WTC11 (cell line): ENCODE data around the gene GNAI3. TPM values are rescaled to one million over a fixed set of nuclear protein-coding genes. Genes with fewer than 3 reads are reported as not detected.

Experiments used
- ATAC-seq: fragments of 200-7000 bp; cut with Tn5 transposase; 2 replicates; pipeline ENCODE4 v1.10.0; 2021; ENCODE audit warnings: mild to moderate bottlenecking, moderate library complexity
- CTCF ChIA-PET: fragments of 300-600 bp; sonication (Branson Sonifier 250); formaldehyde crosslinking; loops from one replicate; lab custom pipeline; 2021; ENCODE audit warnings: antibody characterized with exemption; lab: Charles Lee
- POLR2A ChIA-PET: fragments of 350-600 bp; sonication (Branson Sonifier 250); formaldehyde crosslinking; loops from one replicate; lab custom pipeline; 2021; ENCODE audit warnings: antibody characterized with exemption; lab: Charles Lee
- DNase-seq: peaks from one replicate; pipeline ENCODE4 v3.0.0; 2021; ENCODE audit warnings: low spot score
- H3K27ac Mint-ChIP-seq: 2 replicates; pipeline ENCODE4 v1.8.0; 2021; ENCODE audit warnings: mixed read lengths
- H3K27me3 Mint-ChIP-seq: 2 replicates; pipeline ENCODE4 v1.8.0; 2021; ENCODE audit warnings: low read depth, mild to moderate bottlenecking, moderate library complexity, mixed read lengths
- H3K36me3 Mint-ChIP-seq: 2 replicates; pipeline ENCODE4 v1.8.0; 2021; ENCODE audit warnings: mixed read lengths
- H3K4me1 Mint-ChIP-seq: 2 replicates; pipeline ENCODE4 v1.8.0; 2022; ENCODE audit warnings: mixed read lengths
- H3K4me3 Mint-ChIP-seq: 2 replicates; pipeline ENCODE4 v1.8.0; 2021; ENCODE audit warnings: mild to moderate bottlenecking, moderate library complexity, mixed read lengths
- H3K9me3 Mint-ChIP-seq: 2 replicates; pipeline ENCODE4 v1.8.0; 2021; ENCODE audit warnings: mixed read lengths
- ATF2 ChIP-seq: sonication (generic); formaldehyde crosslinking; IDR thresholded peaks from 2 replicates; pipeline ENCODE4 v1.8.1; 2022; ENCODE audit warnings: low read depth, missing genetic modification reagents, borderline replicate concordance
- CREB1 ChIP-seq: sonication (generic); formaldehyde crosslinking; IDR thresholded peaks from 2 replicates; pipeline ENCODE4 v1.8.0; 2023; ENCODE audit warnings: mild to moderate bottlenecking, missing genetic modification reagents
- ETV6 ChIP-seq: sonication (generic); formaldehyde crosslinking; IDR thresholded peaks from 2 replicates; pipeline ENCODE4 v1.8.1; 2022; ENCODE audit warnings: mild to moderate bottlenecking, missing genetic modification reagents
- FOXK1 ChIP-seq: sonication (generic); formaldehyde crosslinking; IDR thresholded peaks from 2 replicates; pipeline ENCODE4 v1.8.0; 2022; ENCODE audit warnings: mild to moderate bottlenecking, moderate library complexity, missing genetic modification reagents
- GRHL2 ChIP-seq: fragments of 250-450 bp; sonication (Bioruptor Pico); IDR thresholded peaks from 2 replicates; pipeline ENCODE4 v1.8.0; 2022; ENCODE audit warnings: mild to moderate bottlenecking, moderate library complexity; ENCODE audit not compliant: insufficient replicate concordance, severe bottlenecking
- HMGXB4 ChIP-seq: sonication (generic); formaldehyde crosslinking; IDR thresholded peaks from 2 replicates; pipeline ENCODE4 v1.8.1; 2023; ENCODE audit warnings: mild to moderate bottlenecking, moderate library complexity, missing genetic modification reagents
- IRF2 ChIP-seq: sonication (generic); formaldehyde crosslinking; IDR thresholded peaks from 2 replicates; pipeline ENCODE4 v1.8.0; 2022; ENCODE audit warnings: low read depth, missing genetic modification reagents, borderline replicate concordance
- JAZF1 ChIP-seq: fragments of 250-450 bp; sonication (Bioruptor Pico); IDR thresholded peaks from 2 replicates; pipeline ENCODE4 v1.9.0; 2021; ENCODE audit warnings: moderate library complexity, mild to moderate bottlenecking, inconsistent platforms
- JUN ChIP-seq: sonication (generic); formaldehyde crosslinking; IDR thresholded peaks from 2 replicates; pipeline ENCODE4 v1.8.0; 2023; ENCODE audit warnings: mild to moderate bottlenecking, missing genetic modification reagents
- MLX ChIP-seq: sonication (generic); formaldehyde crosslinking; IDR thresholded peaks from 2 replicates; pipeline ENCODE4 v1.8.1; 2023; ENCODE audit warnings: mild to moderate bottlenecking, missing genetic modification reagents, moderate library complexity
- MXD4 ChIP-seq: fragments of 250-450 bp; sonication (Bioruptor Pico); IDR thresholded peaks from 2 replicates; pipeline ENCODE4 v1.8.0; 2021; ENCODE audit warnings: mild to moderate bottlenecking, moderate library complexity, borderline replicate concordance
- RORB ChIP-seq: fragments of 250-450 bp; sonication (Bioruptor Pico); IDR thresholded peaks from 2 replicates; pipeline ENCODE4 v1.9.0; 2021; ENCODE audit warnings: mild to moderate bottlenecking
- TCF7 ChIP-seq: sonication (generic); formaldehyde crosslinking; IDR thresholded peaks from 2 replicates; pipeline ENCODE4 v1.8.0; 2022; ENCODE audit warnings: mild to moderate bottlenecking, low read depth, missing genetic modification reagents, moderate library complexity
- TEAD1 ChIP-seq: sonication (generic); formaldehyde crosslinking; IDR thresholded peaks from 2 replicates; pipeline ENCODE4 v1.8.0; 2022; ENCODE audit warnings: mild to moderate bottlenecking, missing genetic modification reagents
- USF2 ChIP-seq: sonication (generic); formaldehyde crosslinking; IDR thresholded peaks from 2 replicates; pipeline ENCODE4 v1.8.1; 2023; ENCODE audit warnings: mild to moderate bottlenecking, missing genetic modification reagents, moderate library complexity
- ZNF219 ChIP-seq: sonication (generic); formaldehyde crosslinking; IDR thresholded peaks from 2 replicates; pipeline ENCODE4 v1.8.0; 2023; ENCODE audit warnings: missing genetic modification reagents, mild to moderate bottlenecking, borderline replicate concordance
- ZNF232 ChIP-seq: sonication (generic); formaldehyde crosslinking; IDR thresholded peaks from 2 replicates; pipeline ENCODE4 v1.8.0; 2022; ENCODE audit warnings: mild to moderate bottlenecking, missing genetic modification reagents
- ZNF423 ChIP-seq: fragments of 250-450 bp; sonication (Bioruptor Pico); IDR thresholded peaks from 2 replicates; pipeline ENCODE4 v2.1.2; 2022; ENCODE audit warnings: mild to moderate bottlenecking, moderate library complexity
- ZNF532 ChIP-seq: fragments of 250-450 bp; sonication (Bioruptor Pico); IDR thresholded peaks from 2 replicates; pipeline ENCODE4 v1.9.0; 2021; ENCODE audit warnings: mild to moderate bottlenecking, borderline replicate concordance
- ZNF671 ChIP-seq: fragments of 250-450 bp; sonication (Bioruptor Pico); IDR thresholded peaks from 2 replicates; pipeline ENCODE4 v1.8.0; 2021; ENCODE audit warnings: mild to moderate bottlenecking
- total RNA-seq: library from RNA; stranded (reverse); gene quantifications from 3 replicates; pipeline ENCODE4 v1.2.3, GENCODE V29; 2021

Gene GNAI3
- total RNA-seq, 1 experiment from 2014 or later, result 7.2 TPM

GRCh38 chr1:109538827-109539555 is 9.4 kb upstream of the GNAI3 start:
- no peaks in the 10 kb centered on the region for H3K9me3 Mint-ChIP-seq
- H3K27me3 Mint-ChIP-seq, result no peaks in the 10 kb centered on the region; the same call in none of the 2 replicates
- TF ChIP-seq USF2 (CRISPR knock-in tag) (no peak), JAZF1 (CRISPR knock-in tag) (no peak), FOXK1 (CRISPR knock-in tag) (no peak), MLX (CRISPR knock-in tag) (no peak), IRF2 (CRISPR knock-in tag) (no peak), TCF7 (no peak), GRHL2 (no peak)
- no peak for DNase-seq
- ATAC-seq, result no peak
- POLR2A ChIA-PET, result interaction anchor here (2.1 kb wide), 1 partner anchor 10 kb away, joined by 5 read pairs; the partner anchor contains the start of gene GNAI3
- CTCF ChIA-PET, result interaction anchor here (1.2 to 16.4 kb wide), 6 partner anchors 9 to 101 kb away, joined by 3 to 740 read pairs (median 5); partner anchors contain the start of genes CYB561D1 and GNAI3
- no peak overlapping the region for H3K4me3 Mint-ChIP-seq
- no peaks in the 10 kb centered on the region for H3K36me3 Mint-ChIP-seq
- peaks cover 8% of the 10 kb centered on the region for H3K4me1 Mint-ChIP-seq
- H3K27ac Mint-ChIP-seq, result no peak overlapping the region

- peak; percentile 83 for ATAC-seq
- Mint-ChIP-seq H3K27ac (no peak within 1 kb of the TSS), H3K27me3 (no peaks in the 10 kb centered on the region; the same call in none of the 2 replicates), H3K4me3 (no peak within 1 kb of the TSS), H3K9me3 (no peaks in the 10 kb centered on the region), H3K4me1 (peaks cover 8% of the 10 kb centered on the region), H3K36me3 (no peaks in the 10 kb centered on the region)
- DNase-seq, result no peak
- CTCF ChIA-PET, result interaction anchor here (1.2 to 16.4 kb wide), 4 partner anchors 9 to 100 kb away, joined by 4 to 740 read pairs (median 53); partner anchors contain the start of genes CYB561D1 and GNAI3
- TF ChIP-seq ATF2 (CRISPR knock-in tag) (no peak), ZNF671 (no peak), USF2 (CRISPR knock-in tag) (no peak), ZNF219 (CRISPR knock-in tag) (no peak), RORB (CRISPR knock-in tag) (no peak), ZNF423 (CRISPR knock-in tag) (no peak), HMGXB4 (CRISPR knock-in tag) (no peak), ETV6 (CRISPR knock-in tag) (no peak), MLX (CRISPR knock-in tag) (no peak), ZNF532 (no peak), TEAD1 (CRISPR knock-in tag) (no peak), ZNF232 (no peak), CREB1 (CRISPR knock-in tag) (no peak), MXD4 (CRISPR knock-in tag) (no peak), JUN (CRISPR knock-in tag) (no peak)
- POLR2A ChIA-PET, result no interaction called here
These were observed 8.7 kb upstream of the GNAI3 start, which contains the start of gene GPR61 for GRCh38 chr1:109539676-109540075. Gene GPR61, plus strand, starts transcription at chr1:109539872. Its CDS starts 3,151 bp downstream, at chr1:109543023.
